Measurements from ENCODE around the gene CETN1.

The CETN1 gene

GRCh38 chr18:572091-572830, 7.9 kb upstream of the CETN1 start:
- Mint-ChIP-seq H3K36me3 (ENCODE audit: low read depth) (no peaks in the 10 kb centered on the region), H3K4me3 (no peak overlapping the region), H3K27ac (no peak overlapping the region), H3K27me3 (ENCODE audit: low read depth) (peaks cover 4% of the 10 kb centered on the region), H3K9me3 (no peaks in the 10 kb centered on the region), H3K4me1 (ENCODE audit: low read depth) (no peaks in the 10 kb centered on the region)

GRCh38 chr18:572831-573289, 7.3 kb upstream of the CETN1 start:
- H3K27ac Mint-ChIP-seq, result no peak overlapping the region
- peaks cover 4% of the 10 kb centered on the region for H3K27me3 Mint-ChIP-seq (ENCODE audit: low read depth)
- no peak overlapping the region for H3K4me3 Mint-ChIP-seq
- no peaks in the 10 kb centered on the region for H3K4me1 Mint-ChIP-seq (ENCODE audit: low read depth)
- H3K36me3 Mint-ChIP-seq (ENCODE audit: low read depth), result no peaks in the 10 kb centered on the region
- H3K9me3 Mint-ChIP-seq, result no peaks in the 10 kb centered on the region

GRCh38 chr18:573385-573784, 6.8 kb upstream of the CETN1 start:
- H3K4me1 Mint-ChIP-seq (ENCODE audit: low read depth), result no peaks in the 10 kb centered on the region
- no peak overlapping the region for H3K27ac Mint-ChIP-seq
- no peak overlapping the region for H3K4me3 Mint-ChIP-seq
- no peaks in the 10 kb centered on the region for H3K9me3 Mint-ChIP-seq
- peaks cover 4% of the 10 kb centered on the region for H3K27me3 Mint-ChIP-seq (ENCODE audit: low read depth)
- H3K36me3 Mint-ChIP-seq (ENCODE audit: low read depth), result no peaks in the 10 kb centered on the region

GRCh38 chr18:574149-574860, 5.9 kb upstream of the CETN1 start:
- H3K27me3 Mint-ChIP-seq (ENCODE audit: low read depth), result peaks cover 4% of the 10 kb centered on the region
- no peaks in the 10 kb centered on the region for H3K36me3 Mint-ChIP-seq (ENCODE audit: low read depth)
- H3K9me3 Mint-ChIP-seq, result no peaks in the 10 kb centered on the region
- H3K4me3 Mint-ChIP-seq, result no peak overlapping the region
- H3K27ac Mint-ChIP-seq, result no peak overlapping the region
- H3K4me1 Mint-ChIP-seq (ENCODE audit: low read depth), result no peaks in the 10 kb centered on the region

- no peaks in the 10 kb centered on the region for H3K4me1 Mint-ChIP-seq (ENCODE audit: low read depth)
- no peaks in the 10 kb centered on the region for H3K9me3 Mint-ChIP-seq
- H3K27me3 Mint-ChIP-seq (ENCODE audit: low read depth), result peaks cover 4% of the 10 kb centered on the region
- no peaks in the 10 kb centered on the region for H3K36me3 Mint-ChIP-seq (ENCODE audit: low read depth)
- H3K4me3 Mint-ChIP-seq, result no peak overlapping the region
- H3K27ac Mint-ChIP-seq, result no peak overlapping the region
These were observed 5.1 kb upstream of the CETN1 start for GRCh38 chr18:574865-575645.

- H3K27me3 Mint-ChIP-seq (ENCODE audit: low read depth), result peaks cover 4% of the 10 kb centered on the region
- no peak overlapping the region for H3K27ac Mint-ChIP-seq
These were observed 3.3 kb upstream of the CETN1 start for GRCh38 chr18:576924-577323.

GRCh38 chr18:577643-578375, 2.4 kb upstream of the CETN1 start:
- Mint-ChIP-seq H3K27ac (no peak overlapping the region), H3K4me3 (no peak overlapping the region), H3K4me1 (ENCODE audit: low read depth) (no peaks in the 10 kb centered on the region), H3K27me3 (ENCODE audit: low read depth) (peaks cover 5% of the 10 kb centered on the region), H3K9me3 (no peaks in the 10 kb centered on the region), H3K36me3 (ENCODE audit: low read depth) (no peaks in the 10 kb centered on the region)

More at GRCh38 chr18:576924-577323, 3.3 kb upstream of the CETN1 start:
- no peaks in the 10 kb centered on the region for H3K4me1 Mint-ChIP-seq (ENCODE audit: low read depth)
- no peaks in the 10 kb centered on the region for H3K9me3 Mint-ChIP-seq
- no peak overlapping the region for H3K4me3 Mint-ChIP-seq
- no peaks in the 10 kb centered on the region for H3K36me3 Mint-ChIP-seq (ENCODE audit: low read depth)

GRCh38 chr18:579238-579637, 942 bp upstream of the CETN1 start:
- H3K4me1 Mint-ChIP-seq (ENCODE audit: low read depth), result no peaks in the 10 kb centered on the region
- H3K9me3 Mint-ChIP-seq, result no peaks in the 10 kb centered on the region
- H3K36me3 Mint-ChIP-seq (ENCODE audit: low read depth), result no peaks in the 10 kb centered on the region
- peaks cover 6% of the 10 kb centered on the region for H3K27me3 Mint-ChIP-seq (ENCODE audit: low read depth)
- H3K27ac Mint-ChIP-seq, result no peak overlapping the region
- H3K4me3 Mint-ChIP-seq, result no peak overlapping the region

GRCh38 chr18:581096-581495, 916 bp downstream of the CETN1 start:
- H3K9me3 Mint-ChIP-seq, result no peaks in the 10 kb centered on the region
- no peaks in the 10 kb centered on the region for H3K36me3 Mint-ChIP-seq (ENCODE audit: low read depth)
- no peaks in the 10 kb centered on the region for H3K4me1 Mint-ChIP-seq (ENCODE audit: low read depth)
- H3K27me3 Mint-ChIP-seq (ENCODE audit: low read depth), result peaks cover 3% of the 10 kb centered on the region
- H3K27ac Mint-ChIP-seq, result no peak overlapping the region
- H3K4me3 Mint-ChIP-seq, result no peak overlapping the region

GRCh38 chr18:582465-582864, 2.3 kb downstream of the CETN1 start:
- H3K4me1 Mint-ChIP-seq (ENCODE audit: low read depth), result no peaks in the 10 kb centered on the region

GRCh38 chr18:595068-595467, 14.9 kb downstream of the CETN1 start:
- Mint-ChIP-seq H3K27ac (no peak overlapping the region), H3K4me1 (ENCODE audit: low read depth) (peaks cover 12% of the 10 kb centered on the region), H3K9me3 (peaks cover 5% of the 10 kb centered on the region), H3K27me3 (ENCODE audit: low read depth) (peaks cover 18% of the 10 kb centered on the region), H3K36me3 (ENCODE audit: low read depth) (no peaks in the 10 kb centered on the region), H3K4me3 (no peak overlapping the region)

More at GRCh38 chr18:582465-582864, 2.3 kb downstream of the CETN1 start:
- peaks cover 3% of the 10 kb centered on the region for H3K27me3 Mint-ChIP-seq (ENCODE audit: low read depth)
- H3K36me3 Mint-ChIP-seq (ENCODE audit: low read depth), result no peaks in the 10 kb centered on the region
- no peaks in the 10 kb centered on the region for H3K9me3 Mint-ChIP-seq
- H3K27ac Mint-ChIP-seq, result no peak overlapping the region
- no peak overlapping the region for H3K4me3 Mint-ChIP-seq

GRCh38 chr18:595571-595970, 15.4 kb downstream of the CETN1 start:
- Mint-ChIP-seq H3K4me3 (no peak overlapping the region), H3K4me1 (ENCODE audit: low read depth) (peaks cover 12% of the 10 kb centered on the region), H3K9me3 (no peaks in the 10 kb centered on the region), H3K27me3 (ENCODE audit: low read depth) (peaks cover 23% of the 10 kb centered on the region), H3K36me3 (ENCODE audit: low read depth) (no peaks in the 10 kb centered on the region), H3K27ac (no peak overlapping the region)

GRCh38 chr18:596288-596881, 16.2 kb downstream of the CETN1 start:
- H3K36me3 Mint-ChIP-seq (ENCODE audit: low read depth), result no peaks in the 10 kb centered on the region
- no peak overlapping the region for H3K27ac Mint-ChIP-seq
- H3K4me3 Mint-ChIP-seq, result no peak overlapping the region
- peaks cover 12% of the 10 kb centered on the region for H3K4me1 Mint-ChIP-seq (ENCODE audit: low read depth)
- no peaks in the 10 kb centered on the region for H3K9me3 Mint-ChIP-seq
- H3K27me3 Mint-ChIP-seq (ENCODE audit: low read depth), result peaks cover 23% of the 10 kb centered on the region

GRCh38 chr18:598124-598589, 18.0 kb downstream of the CETN1 start:
- peaks cover 12% of the 10 kb centered on the region for H3K4me1 Mint-ChIP-seq (ENCODE audit: low read depth)
- H3K36me3 Mint-ChIP-seq (ENCODE audit: low read depth), result no peaks in the 10 kb centered on the region
- no peak overlapping the region for H3K27ac Mint-ChIP-seq
- peaks cover 26% of the 10 kb centered on the region for H3K27me3 Mint-ChIP-seq (ENCODE audit: low read depth)
- H3K9me3 Mint-ChIP-seq, result no peaks in the 10 kb centered on the region
- peak overlapping the region; percentile 1 for H3K4me3 Mint-ChIP-seq
